SKM-1 treated with dmso at 0.1 percent for 144 hours (cell line): ENCODE measurements around the gene ZNF692.
"Not testable (repeated sequence)": the region's sequence is repeated elsewhere in the genome, so short reads cannot be mapped to it uniquely, and the experiment has no call there.

Experiments used
- DNase-seq: peaks from one replicate; lab custom pipeline; 2025; ENCODE audit not compliant: unreplicated experiment; lab: John Stamatoyannopoulos, UW

ZNF692 gene

GRCh38 chr1:248858891-248859889 lies at the start of gene ZNF692:
TSS of gene ZNF692 (minus strand) at chr1:248859085. CDS start at chr1:248858309, 776 bp downstream.
- DNase-seq = peak; percentile 99

- DNase-seq = no peak
These were observed 48.1 kb upstream of the ZNF692 start for GRCh38 chr1:248906753-248907661.

GRCh38 chr1:248906009-248906752 lies 47.3 kb upstream of the ZNF692 start, which contains the start of gene PGBD2:
TSS of gene PGBD2 (plus strand) at chr1:248906235. CDS start at chr1:248913863, 7,628 bp downstream.
- peak; percentile 94 for DNase-seq

GRCh38 chr1:248905662-248906008 lies 46.8 kb upstream of the ZNF692 start:
- no peak for DNase-seq

- no peak for DNase-seq
These were observed 45.7 kb upstream of the ZNF692 start for GRCh38 chr1:248904437-248905216.

GRCh38 chr1:248901578-248901977 lies 42.7 kb upstream of the ZNF692 start:
- DNase-seq = no peak

GRCh38 chr1:248900637-248901036 lies 41.8 kb upstream of the ZNF692 start:
- no peak for DNase-seq

- DNase-seq = no peak
These were observed 38.8 kb upstream of the ZNF692 start for GRCh38 chr1:248897412-248898337.

GRCh38 chr1:248894837-248895236 lies 36.0 kb upstream of the ZNF692 start:
- no peak for DNase-seq

- no peak for DNase-seq
These were observed 33.7 kb upstream of the ZNF692 start for GRCh38 chr1:248892590-248892989.

GRCh38 chr1:248891758-248892157 lies 32.9 kb upstream of the ZNF692 start:
- no peak for DNase-seq

- no peak for DNase-seq
These were observed 31.9 kb upstream of the ZNF692 start for GRCh38 chr1:248890549-248891498.

GRCh38 chr1:248889914-248890243 lies 31.0 kb upstream of the ZNF692 start:
- DNase-seq = not testable (repeated sequence)

GRCh38 chr1:248886237-248886895 lies 27.5 kb upstream of the ZNF692 start:
- no peak for DNase-seq

GRCh38 chr1:248885646-248886045 lies 26.8 kb upstream of the ZNF692 start:
- no peak for DNase-seq

- no peak for DNase-seq
These were observed 25.9 kb upstream of the ZNF692 start for GRCh38 chr1:248884632-248885295.

GRCh38 chr1:248882427-248882826 lies 23.5 kb upstream of the ZNF692 start:
- DNase-seq = not testable (repeated sequence)
